GM23338 (cell line): ENCODE measurements around the gene CEP170B. TPM values are rescaled to one million over a fixed set of nuclear protein-coding genes. Genes with fewer than 3 reads are reported as not detected.
"Not testable (repeated sequence)": the region's sequence is repeated elsewhere in the genome, so short reads cannot be mapped to it uniquely, and the experiment has no call there.

Experiments used
- ATAC-seq: fragments of 200-7000 bp; cut with Tn5 transposase; 3 replicates; pipeline ENCODE4 v1.9.1; 2020
- DNase-seq: peaks from one replicate; pipeline ENCODE4 v3.0.0-alpha.2; 2015; ENCODE audit warnings: low spot score
- H2AFZ ChIP-seq: fragments of 200-600 bp; sonication (generic); 2 replicates; pipeline ENCODE4 v1.8.0; 2016; ENCODE audit warnings: antibody characterized with exemption, mild to moderate bottlenecking, moderate library complexity
- H3F3A ChIP-seq: fragments of 200-600 bp; sonication (generic); replicated peaks from 2 replicates; pipeline ENCODE4 v1.8.0; 2017; ENCODE audit warnings: antibody characterized with exemption, mixed run types, low read depth
- H3K27ac ChIP-seq: fragments of 200-600 bp; sonication (generic); 2 replicates; pipeline ENCODE4 v1.6.1; 2016; ENCODE audit warnings: low read depth
- H3K27me3 ChIP-seq: fragments of 200-600 bp; sonication (generic); 2 replicates; pipeline ENCODE4 v1.8.0; 2016; ENCODE audit warnings: mild to moderate bottlenecking, mixed run types, moderate library complexity; ENCODE audit not compliant: insufficient read depth
- H3K36me3 ChIP-seq: fragments of 200-600 bp; sonication (generic); 2 replicates; pipeline ENCODE4 v1.8.0; 2016; ENCODE audit warnings: mild to moderate bottlenecking; ENCODE audit not compliant: insufficient read depth
- H3K4me1 ChIP-seq: fragments of 200-600 bp; sonication (generic); 2 replicates; pipeline ENCODE4 v1.8.0; 2016; ENCODE audit warnings: mild to moderate bottlenecking, moderate library complexity; ENCODE audit not compliant: insufficient read depth
- H3K4me2 ChIP-seq: fragments of 200-600 bp; sonication (generic); 2 replicates; pipeline ENCODE4 v1.7.1; 2017; ENCODE audit warnings: mixed run types
- H3K4me3 ChIP-seq: fragments of 200-600 bp; sonication (generic); 2 replicates; pipeline ENCODE4 v1.6.1; 2016; ENCODE audit warnings: mixed run types
- H3K79me2 ChIP-seq: fragments of 200-600 bp; sonication (generic); replicated peaks from 2 replicates; pipeline ENCODE4 v1.8.0; 2017; ENCODE audit warnings: mild to moderate bottlenecking; ENCODE audit not compliant: insufficient read depth
- H3K9me2 ChIP-seq: fragments of 200-600 bp; sonication (generic); 2 replicates; pipeline ENCODE4 v1.8.0; 2017; ENCODE audit not compliant: insufficient read depth
- H4K20me1 ChIP-seq: fragments of 200-600 bp; sonication (generic); replicated peaks from 2 replicates; pipeline ENCODE4 v1.8.0; 2017; ENCODE audit warnings: mild to moderate bottlenecking; ENCODE audit not compliant: insufficient read depth
- H3K27ac Mint-ChIP-seq: 2 replicates; pipeline ENCODE4 v1.8.0; 2020; ENCODE audit warnings: inconsistent platforms, mild to moderate bottlenecking, moderate library complexity, mixed read lengths
- H3K27me3 Mint-ChIP-seq: 3 replicates; pipeline ENCODE4 v1.8.0; 2022; ENCODE audit warnings: low read depth, mild to moderate bottlenecking, moderate library complexity, mixed read lengths, inconsistent platforms; ENCODE audit not compliant: insufficient read depth, poor library complexity
- H3K36me3 Mint-ChIP-seq: 3 replicates; pipeline ENCODE4 v1.8.0; 2021; ENCODE audit warnings: low read depth, mild to moderate bottlenecking, inconsistent platforms, moderate library complexity, mixed read lengths
- H3K4me1 Mint-ChIP-seq: 3 replicates; pipeline ENCODE4 v1.8.0; 2020; ENCODE audit warnings: mild to moderate bottlenecking, inconsistent platforms, mixed read lengths
- H3K4me3 Mint-ChIP-seq: 3 replicates; pipeline ENCODE4 v1.8.0; 2021; ENCODE audit warnings: moderate library complexity, mild to moderate bottlenecking, inconsistent platforms, mixed read lengths
- H3K9me3 Mint-ChIP-seq: 3 replicates; pipeline ENCODE4 v1.8.0; 2020; ENCODE audit warnings: moderate library complexity, mild to moderate bottlenecking, inconsistent platforms, mixed read lengths
- CREB1 ChIP-seq: fragments of 250-450 bp; sonication (Bioruptor Pico); IDR thresholded peaks from 2 replicates; pipeline ENCODE4 v1.5.0; 2020; ENCODE audit warnings: low read depth, mild to moderate bottlenecking, moderate library complexity
- CTCF ChIP-seq, 2 experiments: fragments of 200-600 bp in 1 of 2; sonication (generic) in 1 of 2; conservative IDR thresholded peaks; 2 replicates each; pipeline versions ENCODE4 v1.5.1 to v1.6.1; 2016 to 2017; ENCODE audit warnings: antibody characterized with exemption in 2 of 2, low read depth in 2 of 2, mild to moderate bottlenecking in 2 of 2, moderate library complexity in 1 of 2
- EZH2phosphoT487 ChIP-seq: fragments of 200-600 bp; sonication (generic); IDR thresholded peaks from one replicate; pipeline ENCODE4 v1.8.1; 2018; ENCODE audit warnings: antibody characterized with exemption; ENCODE audit not compliant: unreplicated experiment
- JUNB ChIP-seq: IDR thresholded peaks from one replicate; pipeline ENCODE4 v1.6.1; 2016; ENCODE audit warnings: antibody characterized with exemption; ENCODE audit not compliant: unreplicated experiment
- NANOG ChIP-seq: IDR thresholded peaks from 2 replicates; pipeline ENCODE4 v1.6.1; 2016; ENCODE audit warnings: antibody characterized with exemption, borderline replicate concordance
- POLR2AphosphoS5 ChIP-seq: IDR thresholded peaks from 2 replicates; pipeline ENCODE4 v1.6.1; 2016; ENCODE audit warnings: antibody characterized with exemption, low read depth
- ZNF462 ChIP-seq: fragments of 250-450 bp; sonication (Bioruptor Pico); IDR thresholded peaks from 2 replicates; pipeline ENCODE4 v1.5.0; 2020; ENCODE audit warnings: mild to moderate bottlenecking, moderate library complexity
- polyA plus RNA-seq: library from polyadenylated mRNA; unstranded; fragments of >200 nt; fragmentation: Nextera tagmentation; extraction: Ambion mirVana; gene quantifications from 2 replicates; pipeline ENCODE4 v1.2.1, GENCODE V29; 2016
- total RNA-seq: library from RNA; depleted of rRNA; stranded (reverse); fragments of >200 nt; shearing (Covaris generic); gene quantifications from 2 replicates; pipeline ENCODE4 v1.2.3, GENCODE V29; 2014
- TF ChIP-seq, protein P1 (sequence below): IDR thresholded peaks from 2 replicates; pipeline ENCODE4 v1.6.1; 2016; ENCODE audit warnings: antibody characterized with exemption

The CEP170B gene
- total and polyA plus RNA-seq, 2 experiments from 2014 or later = 4.6 to 37.1 TPM

- Histone ChIP-seq H4K20me1 (no peaks in the 10 kb centered on the region), H3K4me3 (no peak overlapping the region), H2AFZ (no peak overlapping the region), H3K79me2 (no peaks in the 10 kb centered on the region), H3K27me3 (no peaks in the 10 kb centered on the region), H3K27ac (no peak overlapping the region), H3F3A (no peaks in the 10 kb centered on the region), H3K4me2 (no peak overlapping the region), H3K36me3 (no peaks in the 10 kb centered on the region), H3K4me1 (no peaks in the 10 kb centered on the region), H3K9me2 (no peaks in the 10 kb centered on the region)
- Mint-ChIP-seq H3K36me3 (no peaks in the 10 kb centered on the region), H3K4me1 (peaks cover 2% of the 10 kb centered on the region; the same call in 1 of the 3 replicates), H3K4me3 (no peak overlapping the region), H3K27ac (no peak overlapping the region), H3K9me3 (no peaks in the 10 kb centered on the region), H3K27me3 (peaks cover 2% of the 10 kb centered on the region)
- DNase-seq (no peak), ATAC-seq (peak; percentile 9; the same call in 2 of the 3 replicates)
- TF ChIP-seq, protein P1, sequence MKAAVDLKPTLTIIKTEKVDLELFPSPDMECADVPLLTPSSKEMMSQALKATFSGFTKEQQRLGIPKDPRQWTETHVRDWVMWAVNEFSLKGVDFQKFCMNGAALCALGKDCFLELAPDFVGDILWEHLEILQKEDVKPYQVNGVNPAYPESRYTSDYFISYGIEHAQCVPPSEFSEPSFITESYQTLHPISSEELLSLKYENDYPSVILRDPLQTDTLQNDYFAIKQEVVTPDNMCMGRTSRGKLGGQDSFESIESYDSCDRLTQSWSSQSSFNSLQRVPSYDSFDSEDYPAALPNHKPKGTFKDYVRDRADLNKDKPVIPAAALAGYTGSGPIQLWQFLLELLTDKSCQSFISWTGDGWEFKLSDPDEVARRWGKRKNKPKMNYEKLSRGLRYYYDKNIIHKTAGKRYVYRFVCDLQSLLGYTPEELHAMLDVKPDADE = no peak
- TF ChIP-seq NANOG (no peak), CREB1 (CRISPR knock-in tag) (no peak), EZH2phosphoT487 (no peak), POLR2AphosphoS5 (no peak), JUNB (no peak)
These were observed 24.3 kb downstream of the CEP170B start for GRCh38 chr14:104889375-104889757.

DNA sequence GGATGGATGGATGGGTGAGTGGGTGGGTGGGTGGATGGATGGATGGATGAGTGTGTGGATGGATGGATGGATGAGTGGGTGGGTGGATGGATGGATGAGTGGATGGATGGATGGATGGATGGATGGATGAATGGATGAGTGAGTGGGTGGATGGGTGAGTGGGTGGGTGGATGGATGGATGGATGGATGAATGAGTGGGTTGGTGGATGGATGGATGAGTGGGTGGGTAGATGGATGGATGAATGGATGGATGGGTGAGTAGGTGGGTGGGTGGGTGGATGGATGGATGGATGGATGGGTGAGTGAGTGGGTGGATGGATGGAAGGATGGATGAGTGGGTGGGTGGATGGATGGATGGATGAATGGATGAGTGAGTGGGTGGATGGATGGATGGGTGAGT is 25.2 kb downstream of the CEP170B start:
- not testable (repeated sequence) for H3F3A ChIP-seq, H3K79me2 ChIP-seq, H3K4me1 ChIP-seq, H3K4me3 ChIP-seq, H3K27me3 Mint-ChIP-seq, H3K4me3 Mint-ChIP-seq, H3K27ac Mint-ChIP-seq, H3K36me3 ChIP-seq, H2AFZ ChIP-seq, H3K9me3 Mint-ChIP-seq, H3K27ac ChIP-seq, DNase-seq, H3K36me3 Mint-ChIP-seq, H3K27me3 ChIP-seq, H3K4me1 Mint-ChIP-seq, H3K4me2 ChIP-seq, ATAC-seq, H4K20me1 ChIP-seq, H3K9me2 ChIP-seq

DNA sequence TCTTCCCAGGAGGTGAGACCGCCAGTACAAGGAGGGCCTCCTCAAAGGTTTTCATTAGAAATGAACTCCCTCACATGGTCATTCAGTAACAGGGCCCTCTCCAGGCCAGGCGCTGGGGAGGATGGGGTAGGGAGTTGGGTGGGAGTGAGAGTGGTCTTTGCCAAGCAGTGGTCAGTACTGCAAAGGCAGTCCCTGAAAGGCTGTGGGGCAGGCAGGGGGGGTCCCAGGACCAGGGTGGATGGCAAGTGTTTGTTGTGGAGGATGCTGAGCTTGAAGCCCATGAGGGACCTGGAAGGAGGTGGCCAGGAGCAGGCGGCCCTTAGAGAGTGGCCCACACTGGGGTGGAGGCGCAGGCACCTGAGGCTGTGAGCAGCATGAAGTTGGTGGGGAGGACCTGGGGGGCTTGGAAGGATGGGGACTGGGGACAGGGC is 26.1 kb downstream of the CEP170B start:
- Histone ChIP-seq H3K4me3 (no peak overlapping the region), H3K27me3 (no peaks in the 10 kb centered on the region), H3F3A (no peaks in the 10 kb centered on the region), H3K4me1 (no peaks in the 10 kb centered on the region), H3K36me3 (no peaks in the 10 kb centered on the region), H2AFZ (no peak overlapping the region), H3K79me2 (no peaks in the 10 kb centered on the region), H4K20me1 (no peaks in the 10 kb centered on the region), H3K9me2 (no peaks in the 10 kb centered on the region), H3K27ac (no peak overlapping the region), H3K4me2 (no peak overlapping the region)
- peaks cover 4% of the 10 kb centered on the region for H3K27me3 Mint-ChIP-seq
- no peak overlapping the region for H3K27ac Mint-ChIP-seq
- H3K4me3 Mint-ChIP-seq = no peak overlapping the region
- no peaks in the 10 kb centered on the region for H3K9me3 Mint-ChIP-seq
- no peak for ATAC-seq
- H3K36me3 Mint-ChIP-seq = no peaks in the 10 kb centered on the region
- DNase-seq = no peak
- H3K4me1 Mint-ChIP-seq = peaks cover 2% of the 10 kb centered on the region; the same call in 1 of the 3 replicates
- TF ChIP-seq JUNB = no peak
- TF ChIP-seq ZNF462 = no peak
- no peak for TF ChIP-seq CTCF (conservative IDR thresholded peaks at IDR 0.05; ENCODE audit: low read depth in 2 of 2)
- TF ChIP-seq EZH2phosphoT487 = no peak
